Stimulated activated CD4-positive, alpha-beta T cell treated with anti-CD3 and anti-CD28 coated beads, Interleukin-4, amount 100 ng/mL, for 4 hours (primary cell): ENCODE data around the gene PSMA8.
A peak's percentile ranks its signal among the peaks of the same experiment; 100 is the strongest.
"Not testable (repeated sequence)": the region's sequence is repeated elsewhere in the genome, so short reads cannot be mapped to it uniquely, and the experiment has no call there.

Source experiments
- DNase-seq, 2 experiments: peaks; one replicate each; pipeline ENCODE4 v3.0.0-alpha.2; 2020

PSMA8 gene

DNA sequence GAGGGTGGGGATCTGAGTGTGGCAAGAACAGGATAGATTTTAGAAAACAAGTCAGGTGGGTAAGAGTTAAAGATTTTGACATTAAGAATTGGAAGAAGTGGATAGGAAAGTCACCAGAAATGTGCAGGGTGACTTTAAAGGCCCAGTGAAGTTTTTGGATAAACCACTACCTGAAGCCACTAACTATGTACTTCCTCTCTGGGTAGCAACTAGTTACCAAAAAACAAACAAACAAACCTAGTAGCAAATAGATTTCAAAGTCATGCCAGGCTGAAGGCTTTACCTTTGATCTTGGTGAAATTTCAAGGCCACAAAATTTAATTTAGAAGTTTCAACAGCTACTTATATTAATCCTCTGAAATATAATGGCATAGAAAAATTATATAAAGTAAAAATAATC, 42.5 kb downstream of the PSMA8 start:
- DNase-seq: no peak

DNA sequence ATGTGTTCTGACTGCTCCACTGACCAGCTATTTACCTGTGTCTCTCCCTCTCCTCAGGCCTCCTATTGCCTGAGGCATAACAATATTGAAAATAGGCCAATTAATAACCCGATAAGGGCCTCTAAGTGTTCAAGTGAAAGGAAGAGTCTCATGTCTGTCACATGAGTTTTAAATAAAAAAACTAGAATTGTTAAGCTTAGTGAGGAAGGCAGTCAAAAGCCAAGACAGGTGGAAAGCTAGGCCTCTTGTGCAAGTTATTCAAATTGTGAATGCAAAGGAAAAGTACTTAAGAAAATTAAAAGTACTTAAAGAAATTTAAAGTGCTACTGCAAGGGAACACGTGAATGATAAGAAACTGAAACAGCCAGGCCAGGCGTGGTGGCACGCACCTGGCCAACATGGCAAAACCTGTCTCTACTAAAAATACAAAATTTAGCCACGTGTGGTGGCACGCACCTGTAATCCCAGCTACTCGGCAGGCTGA, 47.7 kb downstream of the PSMA8 start:
- no peak for DNase-seq

DNA sequence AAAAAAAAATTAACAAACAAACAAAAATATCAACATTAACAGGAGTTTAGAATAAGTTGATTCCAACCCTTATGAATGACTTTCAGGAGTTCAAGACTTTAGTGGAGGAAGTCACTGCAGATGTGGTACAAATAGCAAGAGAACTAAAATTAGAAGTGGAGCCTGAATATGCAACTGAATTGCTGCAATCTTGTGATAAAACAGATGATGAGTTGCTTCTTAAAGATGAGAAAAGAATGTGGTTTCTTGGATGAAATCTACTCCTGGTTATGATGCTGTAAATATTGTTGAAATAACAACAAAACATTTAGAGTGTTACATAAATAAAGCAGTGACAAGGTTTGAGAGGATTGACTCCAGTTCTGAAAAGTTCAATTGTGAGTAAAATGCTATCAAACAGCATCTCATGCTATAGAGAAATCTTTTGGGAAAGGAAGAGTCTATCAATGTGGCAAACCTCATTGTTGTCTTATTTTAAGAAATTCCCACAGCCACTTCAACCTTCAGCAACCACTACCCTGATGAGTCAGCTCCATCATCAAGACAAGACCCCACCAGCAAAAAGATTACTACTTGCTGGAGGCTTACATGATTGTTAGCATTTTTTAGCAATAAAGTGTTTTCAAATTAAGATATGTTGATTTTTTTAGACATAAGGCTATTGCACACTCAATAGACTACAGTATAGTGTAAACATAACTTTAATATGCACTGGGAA, 49.9 kb downstream of the PSMA8 start:
- DNase-seq: no peak

DNA sequence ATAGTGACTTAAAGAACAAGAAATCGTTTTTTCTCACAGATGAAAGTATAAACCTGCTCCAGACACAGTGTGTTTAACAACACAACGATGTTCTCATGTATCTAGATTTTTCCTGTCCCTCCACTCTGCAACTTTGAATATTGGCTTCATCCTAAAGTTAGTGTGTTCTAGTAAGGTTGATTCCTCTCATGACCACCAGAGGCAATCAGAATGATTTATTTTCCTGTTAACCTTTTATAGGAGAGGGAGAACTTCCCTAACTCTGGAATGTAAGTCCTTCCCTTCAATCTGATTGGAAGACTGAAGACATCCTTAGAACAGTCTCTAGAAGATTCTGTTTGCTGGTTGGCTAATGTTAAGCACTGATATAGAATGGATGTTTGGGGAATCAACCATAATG, 51.6 kb downstream of the PSMA8 start:
- no peak for DNase-seq

DNA sequence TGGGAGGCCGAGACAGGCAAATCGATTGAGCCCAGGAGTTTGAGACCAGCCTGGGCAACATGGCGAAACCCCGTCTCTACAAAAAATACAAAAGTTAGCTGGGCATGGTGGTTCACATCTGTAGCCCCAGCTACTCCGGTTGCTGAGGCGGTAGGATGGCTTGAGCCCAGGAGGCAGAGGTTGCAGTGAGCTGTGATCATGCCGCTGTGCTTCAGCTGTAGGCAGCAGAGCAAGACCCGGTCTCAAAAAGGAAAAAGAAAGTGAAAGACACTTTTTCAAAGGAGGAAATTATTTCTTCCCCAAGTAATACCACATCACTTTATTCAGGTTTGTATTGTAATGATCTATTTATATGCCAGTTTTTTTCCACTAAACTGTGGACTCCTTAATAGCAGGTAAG, 56.8 kb downstream of the PSMA8 start:
- peak; percentile 25 to 50 for DNase-seq

DNA sequence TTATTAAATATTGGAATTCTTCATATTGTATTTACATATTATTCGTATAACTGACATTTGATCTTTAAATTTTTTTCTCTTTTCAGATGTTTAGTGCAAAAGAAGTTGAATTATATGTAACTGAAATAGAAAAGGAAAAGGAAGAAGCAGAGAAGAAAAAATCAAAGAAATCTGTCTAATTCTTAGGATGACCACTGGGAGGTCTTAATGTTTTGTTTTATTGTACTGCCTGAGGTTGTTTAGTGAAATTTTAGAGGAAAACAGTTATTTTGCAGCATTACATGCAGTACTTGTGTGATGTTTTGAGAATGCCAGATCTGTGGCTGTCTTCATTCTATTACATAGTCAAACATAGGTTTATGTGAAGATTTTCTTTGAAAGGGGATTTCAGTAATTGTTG, 58.6 kb downstream of the PSMA8 start:
- DNase-seq: no peak

DNA sequence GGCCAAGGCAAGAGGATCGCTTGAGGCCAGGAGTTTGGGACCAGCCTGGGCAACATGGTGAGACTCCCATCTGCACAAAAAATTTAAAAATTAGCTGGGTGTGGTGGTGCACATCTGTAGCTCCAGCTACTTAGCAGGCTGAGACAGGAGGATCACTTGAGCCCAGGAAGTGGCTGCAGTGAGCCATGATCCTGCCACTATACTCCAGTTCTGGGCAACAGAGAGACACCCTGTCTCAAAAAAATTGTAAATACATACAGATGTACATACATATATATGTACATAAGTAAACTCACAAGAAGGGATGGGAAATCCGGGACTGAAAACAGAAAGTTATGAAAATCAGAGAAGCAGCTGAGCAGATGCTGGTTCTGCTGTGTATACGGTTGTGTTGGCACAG, 62.9 kb downstream of the PSMA8 start:
- no peak for DNase-seq

DNA sequence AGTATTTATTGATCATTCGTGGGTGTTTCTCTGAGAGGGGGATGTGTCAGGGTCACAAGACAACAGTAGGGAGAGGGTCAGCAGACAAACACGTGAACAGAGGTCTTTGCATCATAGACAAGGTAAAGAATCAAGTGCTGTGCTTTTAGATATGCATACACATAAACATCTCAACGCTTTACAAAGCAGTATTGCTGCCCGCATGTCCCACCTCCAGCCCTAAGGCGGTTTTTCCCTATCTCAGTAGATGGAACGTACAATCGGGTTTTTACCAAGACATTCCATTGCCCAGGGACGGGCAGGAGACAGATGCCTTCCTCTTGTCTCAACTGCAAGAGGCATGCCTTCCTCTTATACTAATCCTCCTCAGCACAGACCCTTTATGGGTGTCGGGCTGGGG, 68.3 kb downstream of the PSMA8 start:
- DNase-seq: not testable (repeated sequence)

DNA sequence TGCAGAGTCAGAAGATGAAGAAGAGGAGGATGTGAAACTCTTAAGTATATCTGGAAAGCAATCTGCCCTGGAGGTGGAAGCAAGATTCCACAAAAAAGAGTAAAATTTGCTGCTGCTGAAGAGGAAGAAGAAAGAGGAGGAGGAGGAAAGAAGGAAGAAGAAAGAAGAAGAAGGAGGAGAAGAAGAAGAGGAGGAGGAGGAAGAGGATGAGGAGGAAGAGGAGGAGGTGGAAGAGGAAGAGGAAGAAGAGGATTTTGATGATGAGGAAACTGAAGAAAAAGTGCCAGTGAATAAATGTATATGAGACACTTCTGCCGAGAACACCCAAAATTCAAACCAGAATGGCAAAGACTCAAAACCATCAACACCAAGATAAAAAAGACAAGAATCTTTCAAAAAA, 71.6 kb downstream of the PSMA8 start:
- DNase-seq: no peak

DNA sequence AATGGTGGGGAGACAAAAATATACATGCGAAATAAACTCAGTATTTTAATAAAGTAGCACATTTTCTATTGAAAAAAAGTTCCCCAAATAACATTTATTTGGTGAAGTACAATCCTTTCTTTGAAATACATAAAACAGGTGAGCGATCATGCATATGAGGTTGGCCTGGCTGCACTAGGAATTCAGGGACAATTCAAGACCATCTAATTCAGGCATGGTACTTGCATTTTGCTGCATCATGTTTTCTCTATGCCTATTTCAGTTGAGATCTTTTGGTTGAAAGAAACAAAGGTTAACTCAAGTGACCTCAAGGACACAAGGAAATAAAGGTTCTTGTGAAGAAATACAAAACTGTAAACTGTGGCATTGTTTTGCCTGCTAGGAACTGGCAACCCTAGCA, 72.8 kb downstream of the PSMA8 start:
- DNase-seq: no peak

DNA sequence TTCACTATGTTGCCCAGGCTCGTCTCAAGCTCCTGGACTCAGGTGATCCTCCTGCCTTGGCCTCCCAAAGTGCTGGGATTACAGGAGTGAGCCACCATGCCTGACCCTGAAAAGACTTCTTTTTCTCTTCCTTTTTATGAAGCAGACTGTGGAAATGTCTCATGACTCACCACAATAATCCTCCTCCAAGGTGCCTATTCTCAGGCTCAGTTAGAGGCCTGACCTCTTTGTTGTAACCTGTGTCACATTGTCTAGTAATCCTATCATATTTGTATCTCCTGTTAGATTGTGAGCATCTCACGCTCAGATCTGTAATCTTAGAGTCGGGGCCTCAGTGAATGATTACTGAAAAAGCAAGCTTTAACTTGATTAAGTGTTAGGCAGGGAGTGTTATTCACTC, 74.3 kb downstream of the PSMA8 start:
- DNase-seq: no peak

DNA sequence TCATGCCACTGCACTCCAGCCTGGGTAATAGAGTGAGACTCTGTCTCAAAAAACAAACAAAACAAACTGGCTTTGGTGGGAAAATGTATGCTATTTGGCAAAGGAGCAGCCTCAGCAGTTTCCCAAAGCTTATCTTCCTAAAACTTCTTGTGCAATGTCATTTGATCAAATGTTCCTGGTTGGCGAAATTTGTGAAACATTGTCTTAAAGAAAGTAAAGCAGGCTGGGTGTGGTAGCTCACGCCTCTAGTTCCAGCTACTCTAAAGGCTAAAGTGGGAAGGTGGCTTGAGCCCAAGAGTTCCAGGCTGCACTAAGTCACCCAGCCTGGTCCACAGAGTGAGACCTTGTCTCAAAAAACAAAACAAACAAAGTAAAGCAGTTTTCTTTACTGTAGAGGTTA, 75.3 kb downstream of the PSMA8 start:
- no peak for DNase-seq

DNA sequence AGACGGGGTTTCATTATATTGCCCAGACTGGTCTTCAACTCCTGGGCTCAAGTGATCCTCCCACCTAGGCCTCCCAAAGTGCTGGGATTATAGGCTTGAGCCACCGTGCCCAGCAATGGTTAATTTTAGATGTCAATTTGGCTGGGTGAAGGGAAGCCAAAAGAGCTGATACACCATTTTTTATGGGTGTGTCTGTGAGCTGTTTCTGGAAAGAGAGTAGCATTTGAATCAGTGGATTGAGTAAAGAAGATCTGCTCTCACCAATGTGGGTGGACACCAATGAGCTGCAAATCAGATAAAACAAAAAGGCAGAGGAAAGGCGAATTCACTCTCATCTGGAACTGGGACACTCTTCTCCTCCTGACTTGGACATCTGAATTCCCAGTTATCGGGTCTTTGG, 76.5 kb downstream of the PSMA8 start:
- no peak for DNase-seq

DNA sequence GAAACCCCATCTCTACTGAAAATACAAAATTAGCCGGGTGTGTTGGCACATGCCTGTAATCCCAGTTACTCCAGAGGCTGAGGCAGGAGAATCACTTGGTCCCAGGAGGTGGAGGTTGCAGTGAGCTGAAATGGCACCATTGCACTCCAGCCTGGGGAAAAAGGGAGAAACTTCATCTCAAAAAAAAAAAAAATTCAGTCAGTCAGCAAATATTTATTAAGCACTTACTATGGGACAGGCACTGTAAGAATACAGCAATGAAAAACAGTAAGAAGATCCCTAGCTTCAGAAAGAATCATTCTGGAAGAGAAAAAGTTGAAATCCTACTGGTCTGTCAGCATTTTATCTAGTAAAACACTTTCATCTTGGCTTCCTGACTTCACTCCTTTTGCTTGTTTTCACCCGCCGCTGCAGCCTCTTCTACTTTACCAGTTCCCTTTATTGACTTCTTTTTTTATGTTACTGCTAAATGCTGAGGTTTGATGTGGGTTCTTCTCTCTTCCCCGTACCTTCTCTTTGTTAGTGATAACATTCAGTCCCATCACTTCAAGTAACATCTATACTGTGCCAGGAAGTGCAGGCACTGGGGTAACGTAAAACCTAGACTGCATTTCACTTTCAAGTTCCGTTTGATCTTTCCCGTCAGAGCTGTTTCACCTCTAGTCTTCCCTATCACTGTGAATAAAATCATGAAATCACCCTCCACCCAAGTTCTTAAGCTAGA, 81.7 kb downstream of the PSMA8 start:
- DNase-seq: peak; percentile 11 to 50

DNA sequence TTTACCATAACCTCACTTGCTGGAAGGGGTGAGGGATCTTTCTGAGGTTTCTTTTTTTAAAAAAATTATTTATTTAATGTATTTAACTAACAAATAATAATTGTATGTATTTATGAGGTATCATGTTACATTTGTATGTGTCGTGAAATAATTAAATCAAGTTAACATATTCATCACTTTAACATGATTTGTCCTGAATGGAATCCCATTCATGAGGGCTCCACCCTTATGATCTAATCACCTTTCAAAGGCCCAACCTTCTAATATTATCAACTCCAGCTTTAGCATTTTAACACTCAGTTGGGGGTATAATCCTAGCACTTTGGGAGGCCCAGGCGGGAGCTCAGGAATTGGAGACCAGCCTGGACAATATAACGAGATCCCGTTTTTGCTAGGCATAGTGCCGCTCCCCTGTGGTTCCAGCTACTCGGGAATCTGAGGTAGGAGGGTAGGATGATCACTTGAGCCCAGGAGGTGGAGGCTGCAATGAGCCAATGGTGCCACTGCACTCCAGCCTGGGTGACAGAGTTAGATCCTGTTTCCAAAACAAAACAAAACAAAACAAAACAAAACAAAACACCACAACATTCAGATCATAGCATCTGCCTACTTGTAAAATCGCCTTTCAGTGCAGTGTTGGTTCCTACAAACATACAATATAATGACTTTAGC, 91.5 kb downstream of the PSMA8 start:
- DNase-seq: no peak

DNA sequence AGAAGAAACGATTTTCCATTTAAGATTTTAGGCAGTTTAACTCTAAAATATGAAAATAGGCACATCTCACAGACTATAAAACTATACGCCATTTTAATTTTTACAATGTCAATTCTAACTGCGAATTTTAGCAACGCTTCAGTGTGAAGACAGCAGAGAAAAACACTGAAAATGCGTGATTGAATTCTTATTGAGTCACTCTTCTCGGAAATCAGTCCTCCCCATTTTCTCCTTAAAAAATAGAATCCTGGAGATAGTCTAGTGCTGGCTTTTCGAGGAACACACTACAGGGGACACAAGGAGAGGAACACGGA, 92.2 kb downstream of the PSMA8 start:
- DNase-seq: no peak

DNA sequence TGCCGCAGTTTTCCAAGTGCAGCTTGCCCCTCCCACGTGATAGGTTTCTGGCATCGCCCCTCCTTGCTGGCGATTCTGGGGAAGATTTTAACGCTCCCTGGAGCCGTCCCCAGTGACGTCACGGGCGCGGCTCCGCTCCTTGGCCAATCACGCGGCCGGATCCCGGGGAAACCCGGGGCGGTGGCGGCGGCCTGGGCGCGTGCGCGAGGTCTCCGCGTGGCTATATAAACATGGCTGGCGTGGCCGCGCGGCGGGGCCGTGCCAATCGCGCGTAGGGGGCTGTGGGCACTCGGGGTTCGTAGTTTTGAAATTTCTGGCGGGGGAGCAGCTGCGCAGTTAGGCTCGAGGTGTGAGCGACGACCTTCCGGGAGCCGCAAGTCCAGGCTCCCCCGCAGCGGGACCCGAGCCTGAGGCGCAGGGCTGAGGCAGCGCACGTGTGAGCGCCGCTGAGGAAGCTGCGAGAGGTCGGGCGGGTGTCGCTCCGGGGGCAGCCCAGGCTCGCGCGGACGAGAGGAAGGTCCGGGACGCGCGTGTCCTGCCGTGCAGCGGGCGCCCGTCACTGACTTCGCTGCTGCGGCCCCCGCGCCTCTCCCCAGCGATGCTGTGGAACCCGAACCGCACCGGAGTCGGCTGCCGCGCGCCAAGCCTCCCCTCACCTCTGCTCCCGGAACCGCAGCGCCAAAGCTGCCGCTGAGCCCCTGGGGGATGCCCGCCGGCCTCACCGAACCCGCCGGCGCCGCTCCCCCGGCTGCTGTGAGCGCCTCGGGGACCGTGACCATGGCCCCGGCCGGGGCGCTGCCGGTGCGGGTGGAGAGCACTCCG, 92.8 kb downstream of the PSMA8 start, which contains the start of gene TAF4B:
TSS of gene TAF4B (plus strand) at position 217 of the 822 bp plus-strand sequence. CDS start at position 706, 489 bp downstream.
- DNase-seq: peak; percentile 94 to 97

DNA sequence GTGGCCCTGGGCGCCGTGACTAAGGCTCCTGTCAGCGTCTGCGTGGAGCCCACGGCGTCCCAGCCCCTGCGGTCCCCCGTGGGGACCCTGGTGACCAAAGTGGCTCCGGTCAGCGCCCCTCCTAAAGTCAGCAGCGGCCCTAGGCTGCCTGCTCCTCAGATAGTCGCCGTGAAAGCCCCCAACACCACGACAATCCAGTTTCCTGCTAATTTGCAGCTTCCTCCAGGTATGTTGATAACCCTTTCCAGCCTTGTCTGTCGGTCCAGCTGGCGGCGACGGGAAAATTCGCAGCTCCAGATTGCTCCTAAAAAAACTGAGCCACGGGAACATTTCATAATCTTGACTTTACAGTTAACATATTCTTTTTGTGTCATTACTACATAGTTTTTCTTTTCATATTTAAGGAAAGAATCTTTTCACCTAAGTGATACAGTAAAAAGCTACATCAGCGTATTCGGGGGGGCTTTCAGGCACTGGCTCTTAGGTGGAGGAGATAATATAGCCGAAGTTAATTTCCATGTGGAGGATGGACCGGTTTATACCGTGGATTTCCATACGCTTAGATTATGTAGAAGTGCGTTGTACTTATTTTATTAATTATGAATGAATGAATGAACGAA, 93.5 kb downstream of the PSMA8 start:
- peak in 1 of 2 experiments; percentile 29 for DNase-seq

DNA sequence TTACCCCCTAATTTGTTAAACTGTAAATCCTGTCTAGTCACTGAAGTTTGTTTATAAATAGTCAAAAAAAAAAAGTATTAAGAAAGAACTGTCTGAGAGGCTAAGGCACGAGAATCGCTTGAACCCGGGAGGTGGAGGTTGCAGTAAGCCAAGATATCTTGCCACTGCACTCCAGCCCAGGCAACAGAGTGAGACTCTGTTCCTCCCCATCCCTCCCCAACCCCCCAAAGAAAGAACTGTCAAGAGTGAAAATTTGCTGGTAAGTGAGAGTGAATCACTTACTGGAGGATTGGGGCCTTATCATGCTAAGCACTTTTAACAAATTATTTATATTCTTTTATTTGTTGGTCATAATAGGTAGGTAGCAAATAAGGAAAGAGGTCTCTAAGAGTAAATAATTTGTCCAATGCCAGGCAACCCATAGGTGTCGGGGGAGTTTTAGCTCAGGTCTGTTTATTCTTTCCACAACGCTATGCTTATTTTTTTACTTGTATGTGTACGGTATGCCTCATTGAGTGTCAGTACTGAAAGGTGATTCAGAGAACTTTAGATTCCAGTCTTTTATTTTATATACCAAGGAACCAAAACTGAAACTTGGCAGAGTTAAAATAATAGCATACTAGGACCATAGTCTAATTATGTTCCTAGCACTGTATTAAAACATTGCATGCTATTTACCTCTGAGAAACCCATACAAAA, 95.0 kb downstream of the PSMA8 start:
- no peak for DNase-seq

DNA sequence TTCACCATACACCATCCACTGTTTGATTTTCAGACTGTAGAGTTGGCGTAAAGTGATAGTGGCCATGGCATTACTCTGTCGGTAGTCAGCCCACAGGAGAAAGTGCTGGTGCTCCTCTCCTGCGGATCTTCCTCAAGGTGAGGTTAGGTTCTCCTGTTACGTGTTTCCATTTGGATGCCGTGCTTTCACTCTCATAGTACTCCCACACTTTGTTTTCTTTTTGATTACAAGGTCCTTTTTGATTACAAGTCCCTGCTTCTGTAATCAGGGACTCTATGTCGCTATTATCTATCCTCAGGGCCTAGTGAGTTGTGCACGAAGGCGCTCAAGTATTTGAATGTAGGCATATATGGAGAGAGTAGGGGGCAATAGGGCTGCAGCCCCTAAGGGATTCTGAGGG, 96.8 kb downstream of the PSMA8 start:
- DNase-seq: no peak

DNA sequence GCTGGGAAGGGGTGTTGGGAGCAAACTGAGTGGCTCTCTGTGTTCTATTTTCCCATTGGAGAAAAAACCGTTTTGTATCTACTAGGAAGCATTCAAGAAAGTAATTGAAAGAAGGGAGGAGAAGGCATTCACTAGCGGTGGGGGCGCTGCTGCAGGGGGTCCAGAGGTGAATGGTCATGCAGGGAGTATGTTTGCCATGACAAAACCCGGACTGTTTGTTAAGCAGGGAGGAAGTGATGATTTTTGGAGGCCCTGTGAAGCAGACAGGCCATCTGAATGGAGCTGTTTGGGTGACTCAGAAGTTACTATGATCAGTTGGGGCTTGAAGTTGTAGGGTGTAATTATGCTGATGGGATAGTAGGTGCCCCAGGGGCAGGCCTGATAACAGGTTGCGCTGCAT, 99.5 kb downstream of the PSMA8 start:
- no peak for DNase-seq

DNA sequence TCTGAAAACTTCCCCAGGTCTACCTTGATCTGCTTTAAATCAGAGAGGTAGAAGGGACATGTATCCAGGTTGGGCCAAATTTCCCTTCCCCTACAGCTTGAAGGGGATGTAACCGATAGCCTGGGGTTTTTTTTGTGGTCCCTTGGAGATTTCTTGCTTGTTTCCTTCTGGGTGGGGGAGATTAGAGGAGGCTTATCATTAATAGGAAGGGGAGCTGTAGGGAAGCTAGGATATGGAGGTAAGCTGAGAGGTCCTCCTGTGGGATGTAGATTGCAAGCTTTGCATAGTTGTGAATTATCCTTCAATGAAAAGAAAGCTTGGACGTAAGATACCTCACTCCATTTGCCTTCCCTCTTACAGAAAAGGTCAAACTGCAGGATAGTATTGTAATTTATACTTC, 103.7 kb downstream of the PSMA8 start:
- DNase-seq: not testable (repeated sequence)
